Myocyte (in vitro differentiated cells): ENCODE data around the gene PARP14. TPM values are rescaled to one million over a fixed set of nuclear protein-coding genes. Genes with fewer than 3 reads are reported as not detected.

Source experiments
- DNase-seq: peaks from one replicate; pipeline ENCODE4 v3.0.0-alpha.2; 2012; ENCODE audit warnings: low read depth
- total RNA-seq: library from RNA; depleted of rRNA; stranded (reverse); fragments of >200 nt; gene quantifications from 2 replicates; pipeline ENCODE4 v1.2.3, GENCODE V29; 2014

Gene PARP14
- total RNA-seq, 1 donor from 2014 or later: 14.1 TPM

- no peak for DNase-seq
Measured at GRCh38 chr3:122767540-122768372, 87.1 kb downstream of the PARP14 start.

GRCh38 chr3:122770521-122771202, 90.0 kb downstream of the PARP14 start:
- DNase-seq: no peak

GRCh38 chr3:122772827-122773226, 92.2 kb downstream of the PARP14 start:
- DNase-seq: no peak

GRCh38 chr3:122773944-122774509, 93.4 kb downstream of the PARP14 start:
- no peak for DNase-seq

GRCh38 chr3:122774564-122774963, 93.9 kb downstream of the PARP14 start:
- no peak for DNase-seq

- no peak for DNase-seq
Measured at GRCh38 chr3:122776675-122777468, 96.2 kb downstream of the PARP14 start.

GRCh38 chr3:122777563-122777962, 96.9 kb downstream of the PARP14 start:
- no peak for DNase-seq

Other genes with a start within 250 kb of the PARP14 start
- 46.0 and 55.4 TPM in 2 replicates for gene KPNA1, start 165.9 kb upstream of the PARP14 start, total RNA-seq
- gene PARP9, start 116.5 kb upstream of the PARP14 start, total RNA-seq: 20.3 and 28.6 TPM in 2 replicates
- gene DTX3L, start 116.5 kb upstream of the PARP14 start, total RNA-seq: 17.3 and 19.6 TPM in 2 replicates
- 0.08 TPM in 1 of 2 replicates, not detected in the other for gene PARP15, start 103.2 kb upstream of the PARP14 start, total RNA-seq
- 5.4 and 7.6 TPM in 2 replicates for gene HSPBAP1, start 113.0 kb downstream of the PARP14 start, total RNA-seq
- gene SLC49A4, start 114.2 kb downstream of the PARP14 start, total RNA-seq: 16.7 and 23.1 TPM in 2 replicates